GM23248 (cell line): ENCODE measurements around the gene MTHFR. TPM values are rescaled to one million over a fixed set of nuclear protein-coding genes. Genes with fewer than 3 reads are reported as not detected.

ENCODE experiments used
- DNase-seq: peaks from one replicate; pipeline ENCODE4 v3.0.0-alpha.2; 2015
- H2AFZ ChIP-seq: fragments of 200-600 bp; sonication (generic); 2 replicates; pipeline ENCODE4 v1.6.1; 2016; ENCODE audit warnings: antibody characterized with exemption
- H3F3A ChIP-seq: fragments of 200-600 bp; sonication (generic); 2 replicates; pipeline ENCODE4 v1.6.1; 2016; ENCODE audit warnings: mild to moderate bottlenecking, antibody characterized with exemption, mixed run types; ENCODE audit not compliant: insufficient read depth
- H3K27ac ChIP-seq: fragments of 200-600 bp; sonication (generic); 2 replicates; pipeline ENCODE4 v1.5.1; 2016; ENCODE audit warnings: mild to moderate bottlenecking
- H3K27me3 ChIP-seq: fragments of 200-600 bp; sonication (generic); replicated peaks from 2 replicates; pipeline ENCODE4 v1.6.1; 2016; ENCODE audit warnings: mild to moderate bottlenecking; ENCODE audit not compliant: insufficient read depth
- H3K36me3 ChIP-seq: fragments of 200-600 bp; sonication (generic); 2 replicates; pipeline ENCODE4 v1.6.1; 2016; ENCODE audit warnings: low read depth, mild to moderate bottlenecking
- H3K4me1 ChIP-seq: fragments of 200-600 bp; sonication (generic); 2 replicates; pipeline ENCODE4 v1.6.1; 2016; ENCODE audit warnings: mild to moderate bottlenecking; ENCODE audit not compliant: insufficient read depth
- H3K4me2 ChIP-seq: fragments of 200-600 bp; sonication (generic); one replicate; pipeline ENCODE4 v1.6.1; 2016; ENCODE audit warnings: mild to moderate bottlenecking; ENCODE audit not compliant: unreplicated experiment
- H3K4me3 ChIP-seq: fragments of 200-600 bp; sonication (generic); 2 replicates; pipeline ENCODE4 v1.5.1; 2016; ENCODE audit warnings: mild to moderate bottlenecking
- H3K79me2 ChIP-seq: fragments of 200-600 bp; sonication (generic); 2 replicates; pipeline ENCODE4 v1.6.1; 2016; ENCODE audit warnings: mild to moderate bottlenecking; ENCODE audit not compliant: insufficient read depth
- H3K9ac ChIP-seq: fragments of 200-600 bp; sonication (generic); 2 replicates; pipeline ENCODE4 v1.6.1; 2016; ENCODE audit warnings: mild to moderate bottlenecking
- H3K9me2 ChIP-seq: fragments of 200-600 bp; sonication (generic); 2 replicates; pipeline ENCODE4 v1.6.1; 2016; ENCODE audit warnings: mixed run types, mild to moderate bottlenecking, moderate library complexity; ENCODE audit not compliant: insufficient read depth
- H3K9me3 ChIP-seq: fragments of 200-600 bp; sonication (generic); one replicate; pipeline ENCODE4 v1.6.1; 2017; ENCODE audit warnings: low read depth
- H4K20me1 ChIP-seq: fragments of 200-600 bp; sonication (generic); 2 replicates; pipeline ENCODE4 v1.6.0; 2016; ENCODE audit not compliant: insufficient read depth
- EZH2 ChIP-seq: fragments of 200-600 bp; sonication (generic); IDR thresholded peaks from 2 replicates; pipeline ENCODE4 v1.6.1; 2018; ENCODE audit warnings: antibody characterized with exemption, mild to moderate bottlenecking; ENCODE audit not compliant: insufficient read depth, poor library complexity, severe bottlenecking
- EZH2phosphoT487 ChIP-seq: fragments of 200-600 bp; sonication (generic); IDR thresholded peaks from 2 replicates; pipeline ENCODE4 v1.6.1; 2018; ENCODE audit warnings: antibody characterized with exemption, moderate library complexity, mild to moderate bottlenecking, low read depth; ENCODE audit not compliant: insufficient read depth
- WGBS, 2 experiments: methylation state at CpG; one replicate each; pipeline ENCODE4 v1.1.6; 2015 to 2017; ENCODE audit warnings: low lambda C conversion rate in 2 of 2, low coverage in 1 of 2; ENCODE audit errors: missing lambda C conversion rate in 2 of 2; 5-methylcytosine and 5-hydroxymethylcytosine counted together
- in situ Hi-C: fragments of 300-500 bp; cut with MboI; formaldehyde crosslinking; loops from 2 replicates; pipeline ENCODE4 v1.15.0; 2020
- polyA plus RNA-seq: library from polyadenylated mRNA; unstranded; fragments of >200 nt; fragmentation: Nextera tagmentation; extraction: Ambion mirVana; gene quantifications from 2 replicates; pipeline ENCODE4 v1.2.1, GENCODE V29; 2016
- total RNA-seq: library from RNA; depleted of rRNA; stranded (reverse); fragments of >200 nt; shearing (Covaris generic); gene quantifications from 2 replicates; pipeline ENCODE4 v1.2.3, GENCODE V29; 2014

Gene MTHFR
- total and polyA plus RNA-seq, 2 experiments from 2014 or later, result 5.1 to 16.1 TPM

DNA sequence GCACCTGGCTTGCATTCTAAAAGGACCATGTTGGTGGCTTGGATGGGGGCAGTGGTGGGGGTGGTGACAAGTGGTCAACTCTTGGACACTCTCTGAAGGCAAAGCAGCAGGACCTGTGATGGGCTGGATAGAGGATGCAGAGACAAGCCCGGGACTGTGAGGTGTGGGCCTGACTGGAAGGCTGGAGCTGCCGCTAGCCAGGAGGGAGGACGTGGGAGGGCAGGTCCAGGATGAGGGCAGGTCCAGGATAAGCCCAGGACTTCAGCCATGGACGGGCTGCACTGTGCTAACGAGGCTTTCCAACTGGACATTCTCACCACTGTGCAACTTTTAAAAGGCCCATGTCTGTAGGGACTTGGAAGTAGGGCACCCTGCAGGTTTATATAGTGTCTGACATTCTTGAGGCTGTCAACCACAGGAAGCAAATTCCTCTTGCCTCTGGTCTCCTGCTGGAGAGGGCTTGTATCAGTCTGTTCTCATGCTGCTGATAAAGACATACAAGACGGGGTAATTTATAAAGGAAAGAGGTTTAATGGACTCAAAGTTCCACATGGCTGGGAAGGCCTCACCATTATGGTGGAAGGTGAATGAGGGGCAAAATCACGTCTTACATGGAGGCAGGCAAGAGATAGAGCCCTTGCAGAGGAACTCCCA, 52.1 kb downstream of the MTHFR start:
- Histone ChIP-seq H3K9me3 (no peaks in the 10 kb centered on the region), H2AFZ (no peak overlapping the region)
- DNase-seq, result no peak

GRCh38 chr1:11752359-11753088, 53.2 kb downstream of the MTHFR start:
- H3K36me3 ChIP-seq, result no peaks in the 10 kb centered on the region; the same call in 1 of the 2 replicates
- 54 to 57% methylated on average over 17 of the region's 17 CpGs for WGBS, 2 experiments
- no peaks in the 10 kb centered on the region for H3K9me3 ChIP-seq
- H3K4me3 ChIP-seq, result no peak overlapping the region
- no peak overlapping the region for H2AFZ ChIP-seq
- no peak for DNase-seq
- TF ChIP-seq EZH2phosphoT487 (no peak), EZH2 (no peak)
- no peaks in the 10 kb centered on the region for H3K27me3 ChIP-seq
- no peak overlapping the region for H3K4me2 ChIP-seq
- no peaks in the 10 kb centered on the region for H3K4me1 ChIP-seq
- no peaks in the 10 kb centered on the region for H4K20me1 ChIP-seq
- H3K9ac ChIP-seq, result no peak overlapping the region
- no peak overlapping the region for H3K27ac ChIP-seq
- in situ Hi-C loops, result no loop called here
- no peaks in the 10 kb centered on the region for H3K79me2 ChIP-seq
- no peaks in the 10 kb centered on the region for H3F3A ChIP-seq
- H3K9me2 ChIP-seq, result no peaks in the 10 kb centered on the region

More for the DNA sequence above, 52.1 kb downstream of the MTHFR start:
- Histone ChIP-seq H3F3A (no peaks in the 10 kb centered on the region), H3K4me3 (no peak overlapping the region), H3K9ac (no peak overlapping the region), H4K20me1 (no peaks in the 10 kb centered on the region), H3K4me2 (no peak overlapping the region), H3K27ac (no peak overlapping the region), H3K36me3 (no peaks in the 10 kb centered on the region; the same call in 1 of the 2 replicates), H3K79me2 (no peaks in the 10 kb centered on the region), H3K27me3 (no peaks in the 10 kb centered on the region), H3K4me1 (no peaks in the 10 kb centered on the region), H3K9me2 (no peaks in the 10 kb centered on the region)
- TF ChIP-seq EZH2 (no peak), EZH2phosphoT487 (no peak)
- in situ Hi-C loops, result no loop called here
- 73 to 76% methylated on average over 7 of the region's 7 CpGs for WGBS, 2 experiments

DNA sequence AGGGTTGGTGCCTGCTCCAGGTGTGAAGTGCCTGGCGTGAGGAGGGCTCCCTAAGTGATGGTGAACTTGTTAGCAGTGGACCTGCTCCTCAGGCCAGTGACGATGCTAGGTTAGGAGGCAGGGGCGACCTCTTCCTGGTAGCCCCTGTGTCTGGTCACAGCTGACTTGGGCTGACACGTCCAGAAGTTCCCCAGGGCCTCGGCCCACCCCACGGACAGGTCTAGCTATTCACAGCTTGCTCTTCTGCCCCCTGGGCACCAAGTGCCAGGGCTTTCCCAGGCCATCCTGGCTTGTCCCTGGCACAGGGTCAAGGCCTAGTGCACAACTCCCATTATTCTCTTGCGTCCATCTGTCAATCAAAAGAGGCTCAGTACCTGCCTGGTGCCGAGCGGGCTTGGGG, 54.7 kb downstream of the MTHFR start:
- Histone ChIP-seq H3K27me3 (no peaks in the 10 kb centered on the region), H3K4me2 (no peak overlapping the region), H3K4me3 (no peak overlapping the region), H4K20me1 (no peaks in the 10 kb centered on the region), H3K9me2 (no peaks in the 10 kb centered on the region), H3K9me3 (no peaks in the 10 kb centered on the region), H2AFZ (no peak overlapping the region), H3K9ac (no peak overlapping the region), H3K27ac (no peak overlapping the region), H3K4me1 (no peaks in the 10 kb centered on the region), H3K79me2 (no peaks in the 10 kb centered on the region), H3F3A (no peaks in the 10 kb centered on the region), H3K36me3 (no peaks in the 10 kb centered on the region; the same call in 1 of the 2 replicates)
- 83 to 84% methylated on average over 9 of the region's 9 CpGs for WGBS, 2 experiments
- TF ChIP-seq EZH2 (no peak), EZH2phosphoT487 (no peak)
- no peak for DNase-seq
- in situ Hi-C loops, result no loop called here

- Histone ChIP-seq H3K9me3 (no peaks in the 10 kb centered on the region), H3K9ac (no peak overlapping the region), H3K4me1 (no peaks in the 10 kb centered on the region), H3K36me3 (no peaks in the 10 kb centered on the region; the same call in 1 of the 2 replicates), H3K27ac (no peak overlapping the region), H3F3A (no peaks in the 10 kb centered on the region), H3K79me2 (no peaks in the 10 kb centered on the region), H4K20me1 (no peaks in the 10 kb centered on the region), H3K9me2 (no peaks in the 10 kb centered on the region), H3K4me2 (no peak overlapping the region), H3K4me3 (no peak overlapping the region), H3K27me3 (no peaks in the 10 kb centered on the region), H2AFZ (no peak overlapping the region)
- no peak for DNase-seq
- in situ Hi-C loops, result no loop called here
- WGBS, 2 experiments, result 97% methylated on average over 13 to 15 of the region's 15 CpGs
- TF ChIP-seq EZH2phosphoT487 (no peak), EZH2 (no peak)
These were observed 55.8 kb downstream of the MTHFR start for GRCh38 chr1:11749996-11750395.
